Measurements from ENCODE around the gene ARL14.
"Not testable (repeated sequence)": the region's sequence is repeated elsewhere in the genome, so short reads cannot be mapped to it uniquely, and the experiment has no call there.

ARL14 gene

DNA sequence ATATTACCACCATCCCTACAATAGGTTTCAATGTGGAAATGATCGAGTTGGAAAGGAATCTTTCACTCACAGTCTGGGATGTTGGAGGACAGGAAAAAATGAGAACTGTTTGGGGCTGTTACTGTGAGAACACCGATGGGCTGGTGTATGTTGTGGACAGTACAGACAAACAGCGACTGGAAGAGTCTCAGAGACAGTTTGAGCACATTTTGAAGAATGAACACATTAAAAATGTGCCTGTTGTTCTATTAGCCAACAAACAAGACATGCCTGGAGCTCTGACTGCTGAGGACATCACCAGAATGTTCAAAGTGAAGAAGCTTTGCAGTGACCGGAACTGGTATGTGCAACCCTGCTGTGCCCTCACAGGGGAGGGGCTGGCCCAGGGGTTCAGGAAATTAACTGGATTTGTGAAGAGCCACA is 510 bp downstream of the ARL14 start:
- no peak for DNase-seq (ENCODE audit: low read depth)

DNA sequence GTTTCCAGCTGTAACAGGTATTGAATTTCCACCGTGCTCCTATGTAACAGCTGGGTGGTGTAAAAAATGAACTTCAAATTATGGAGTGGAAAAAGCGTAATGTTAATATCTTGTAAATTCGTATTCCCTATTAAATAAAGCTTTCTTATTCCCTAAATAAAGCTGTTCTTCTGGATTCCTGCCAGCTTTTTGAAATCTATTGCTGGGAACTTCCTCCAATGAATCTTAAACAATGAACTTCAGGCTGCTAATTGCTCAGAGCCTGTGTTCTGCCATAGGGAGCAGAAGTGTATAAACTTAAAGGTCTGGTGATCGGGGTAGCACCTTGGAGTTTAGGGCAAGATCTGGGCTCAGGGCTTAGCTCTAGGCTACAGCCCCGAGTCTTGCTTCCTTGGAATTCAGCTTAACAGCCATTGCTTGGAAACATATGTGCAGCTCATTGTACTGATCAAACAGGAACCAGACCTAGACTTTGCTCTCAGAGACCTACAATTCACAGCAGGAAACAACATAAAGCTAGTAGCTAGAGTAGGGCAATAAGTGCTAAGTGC is 1.4 kb downstream of the ARL14 start:
- no peak for DNase-seq (ENCODE audit: low read depth)

DNA sequence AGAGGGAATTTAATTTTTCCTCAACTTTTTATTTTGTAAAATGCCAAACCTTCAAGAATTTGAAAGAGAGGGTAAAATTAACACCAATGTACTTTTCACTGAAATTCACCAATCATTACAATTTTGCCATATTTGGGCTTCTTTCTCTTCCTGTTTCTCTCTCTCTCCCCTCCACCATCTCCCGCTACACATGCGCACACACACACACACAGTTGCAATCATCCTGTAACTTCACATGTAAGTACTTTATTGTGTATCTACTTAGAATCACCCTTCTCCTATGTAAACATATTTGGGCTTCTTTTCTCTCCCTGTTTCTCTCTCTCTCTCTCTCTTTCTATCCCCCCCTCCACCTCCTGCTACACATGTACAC is 7.4 kb downstream of the ARL14 start:
- no peak for DNase-seq (ENCODE audit: low read depth)

DNA sequence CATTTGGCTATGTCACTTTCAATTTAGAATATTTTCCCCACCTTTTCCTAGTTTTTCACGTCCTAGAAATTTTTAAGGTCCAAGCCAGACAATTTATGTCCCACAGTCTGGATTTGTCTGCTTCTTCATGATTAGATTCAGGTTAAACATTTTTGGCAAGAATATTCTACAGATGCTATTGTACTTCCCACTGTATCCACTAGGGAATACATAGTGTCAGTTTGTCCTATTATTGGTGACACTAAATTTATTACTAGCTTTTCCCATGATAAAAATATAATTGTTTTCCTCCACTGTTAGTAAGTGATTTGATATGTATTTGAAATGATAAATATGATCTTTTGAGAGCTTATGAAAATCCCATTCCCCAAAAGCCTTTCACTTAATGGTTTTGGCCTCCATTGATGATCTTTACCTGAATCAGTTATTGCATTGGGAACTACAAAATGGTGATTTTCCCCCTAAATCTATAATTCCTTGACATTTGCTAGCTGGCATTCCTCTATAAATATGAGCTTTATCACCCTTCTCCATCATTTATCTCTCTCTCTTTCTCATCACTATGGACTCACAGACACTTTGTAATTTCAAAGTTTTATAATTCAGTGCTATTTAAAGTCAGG is 8.3 kb downstream of the ARL14 start:
- DNase-seq (ENCODE audit: low read depth) = no peak

DNA sequence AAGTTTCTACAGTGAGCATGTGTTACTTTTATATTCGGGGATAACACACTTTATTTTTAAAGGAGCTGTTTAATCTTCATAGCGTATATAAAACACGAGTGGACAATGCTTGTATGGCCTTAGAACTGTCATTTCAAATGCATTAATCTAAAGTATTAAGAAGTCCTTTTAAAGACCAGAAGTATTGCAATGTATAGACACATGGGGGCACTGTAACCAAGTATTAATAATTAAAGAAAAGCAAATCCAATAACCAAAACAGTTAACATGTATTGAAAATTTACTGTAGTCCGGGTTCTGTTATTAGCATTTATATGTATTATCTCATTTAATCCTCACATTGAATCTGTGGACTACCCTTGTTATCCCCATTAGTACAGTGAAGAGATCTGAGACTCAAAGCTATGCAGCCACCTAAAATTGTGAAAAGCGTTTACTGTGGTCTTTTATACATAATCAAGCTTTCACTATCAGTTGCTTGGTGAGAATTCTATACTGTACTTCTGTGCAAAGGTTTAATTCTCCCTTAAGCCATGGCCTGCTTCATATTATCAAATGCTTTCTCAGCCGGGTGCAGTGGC is 10.1 kb downstream of the ARL14 start:
- no peak for DNase-seq (ENCODE audit: low read depth)

DNA sequence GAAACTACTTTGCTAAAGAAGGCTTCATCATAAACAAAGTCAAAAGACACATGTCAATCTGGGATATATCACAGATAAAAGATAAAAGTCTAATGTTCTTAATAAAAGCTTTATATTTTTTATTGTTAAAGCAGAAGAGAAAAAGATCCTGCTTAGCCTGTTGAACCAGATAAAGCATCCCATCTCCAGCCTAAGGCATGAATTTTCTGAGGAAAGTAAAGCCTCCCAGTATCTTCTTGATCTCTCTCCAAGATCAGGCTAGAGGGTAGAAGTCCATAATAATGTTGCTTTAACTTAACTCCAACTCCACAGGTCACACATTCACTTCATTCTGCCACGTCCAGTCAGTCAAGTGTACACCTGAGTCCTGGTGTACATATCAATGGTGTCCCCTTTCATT is 14.2 kb downstream of the ARL14 start:
- DNase-seq (ENCODE audit: low read depth) = no peak

DNA sequence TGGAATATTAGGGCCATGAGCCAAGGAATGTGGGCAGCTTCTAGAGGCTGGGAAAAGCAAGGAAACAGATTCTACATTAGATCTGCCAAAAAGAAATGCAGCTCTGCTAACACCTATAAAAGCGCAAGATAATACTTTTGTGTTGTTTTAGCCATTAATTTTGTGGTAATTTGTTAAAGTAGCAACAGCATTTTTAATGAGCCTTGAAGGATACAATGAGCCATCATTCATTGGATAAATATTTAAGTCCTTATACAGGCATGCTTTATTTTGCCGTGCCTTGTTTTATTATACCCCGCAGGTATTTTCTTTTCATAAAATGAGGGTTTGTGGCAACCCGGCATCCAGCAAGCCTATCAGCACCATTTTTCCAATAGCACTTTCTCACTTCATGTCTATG is 15.0 kb downstream of the ARL14 start:
- no peak for DNase-seq (ENCODE audit: low read depth)

DNA sequence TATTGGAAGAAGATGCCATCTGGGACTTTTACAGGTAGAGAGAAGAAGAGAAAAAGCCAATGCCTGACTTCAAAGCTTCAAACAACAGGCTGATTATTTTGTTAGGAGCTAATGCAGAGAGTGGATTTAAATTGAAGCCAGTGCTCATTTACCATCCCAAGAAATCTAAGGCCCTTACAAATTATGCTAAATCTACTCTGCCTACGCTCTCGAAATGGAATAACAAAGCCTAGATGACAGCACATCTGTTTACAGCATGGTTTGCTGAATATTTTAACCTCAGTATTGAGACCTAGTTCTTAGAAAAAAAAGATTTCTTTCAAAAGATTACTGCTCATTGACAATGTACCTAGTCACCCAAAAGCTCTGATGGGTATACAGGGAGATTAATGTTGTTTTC is 16.2 kb downstream of the ARL14 start:
- no peak for DNase-seq (ENCODE audit: low read depth)

DNA sequence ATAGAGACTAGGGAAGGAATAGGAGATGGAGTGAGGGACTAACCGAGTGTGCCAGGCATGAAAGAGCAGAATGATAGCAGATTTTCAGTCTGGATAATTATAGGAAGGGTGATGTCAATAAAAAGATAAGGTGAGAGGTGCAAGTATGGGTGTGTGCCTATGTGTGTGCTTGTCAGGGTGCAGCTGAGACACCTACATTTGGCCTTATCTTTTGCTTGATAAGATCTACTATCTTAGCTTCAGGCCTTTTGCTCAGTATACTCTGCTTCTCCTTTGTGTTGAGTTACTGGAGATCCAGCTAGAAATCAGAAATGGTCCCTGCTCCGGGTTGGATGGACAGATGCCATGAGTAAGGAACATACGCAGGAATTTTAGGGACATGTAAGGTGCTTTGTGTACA is 17.4 kb downstream of the ARL14 start:
- no peak for DNase-seq (ENCODE audit: low read depth)

DNA sequence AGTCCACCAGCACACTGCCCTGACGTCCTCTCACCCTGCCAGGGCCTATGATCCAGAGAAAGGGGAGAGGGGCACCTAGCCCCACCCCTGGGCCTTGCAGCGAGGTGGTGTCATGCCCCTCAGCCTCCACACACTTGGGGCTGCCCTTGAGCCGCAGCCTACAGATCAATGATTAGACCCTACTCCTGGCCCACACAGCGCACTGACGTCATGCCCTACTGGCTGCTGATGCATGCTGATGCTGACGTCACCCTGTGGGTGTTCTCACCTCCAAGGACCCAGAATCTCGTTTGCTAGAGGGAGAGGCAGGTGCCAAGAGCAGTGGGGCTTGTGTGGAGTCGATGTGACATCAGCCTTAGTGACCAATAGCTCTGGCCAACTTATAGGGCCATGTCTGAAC is 18.0 kb downstream of the ARL14 start:
- no peak for DNase-seq (ENCODE audit: low read depth)

DNA sequence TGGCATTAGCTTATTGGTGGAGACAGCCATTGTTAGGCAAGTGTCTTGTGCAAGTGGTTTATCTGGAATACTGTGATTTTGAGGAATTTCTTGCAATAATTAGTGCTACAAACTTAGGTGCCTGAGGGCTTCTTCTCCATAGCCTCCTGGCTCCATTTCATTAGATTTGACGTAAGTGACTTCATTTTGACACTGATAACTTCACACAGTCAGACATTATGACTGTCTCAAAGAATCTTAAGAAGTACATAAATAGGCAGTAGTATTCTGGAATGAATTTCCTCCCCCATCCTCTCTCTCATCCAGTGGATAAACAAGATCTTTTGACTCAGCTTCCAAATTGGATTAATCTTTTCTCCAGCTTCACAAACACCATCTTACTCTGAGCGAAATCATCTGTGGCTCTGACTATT is 19.0 kb downstream of the ARL14 start:
- DNase-seq (ENCODE audit: low read depth) = no peak

DNA sequence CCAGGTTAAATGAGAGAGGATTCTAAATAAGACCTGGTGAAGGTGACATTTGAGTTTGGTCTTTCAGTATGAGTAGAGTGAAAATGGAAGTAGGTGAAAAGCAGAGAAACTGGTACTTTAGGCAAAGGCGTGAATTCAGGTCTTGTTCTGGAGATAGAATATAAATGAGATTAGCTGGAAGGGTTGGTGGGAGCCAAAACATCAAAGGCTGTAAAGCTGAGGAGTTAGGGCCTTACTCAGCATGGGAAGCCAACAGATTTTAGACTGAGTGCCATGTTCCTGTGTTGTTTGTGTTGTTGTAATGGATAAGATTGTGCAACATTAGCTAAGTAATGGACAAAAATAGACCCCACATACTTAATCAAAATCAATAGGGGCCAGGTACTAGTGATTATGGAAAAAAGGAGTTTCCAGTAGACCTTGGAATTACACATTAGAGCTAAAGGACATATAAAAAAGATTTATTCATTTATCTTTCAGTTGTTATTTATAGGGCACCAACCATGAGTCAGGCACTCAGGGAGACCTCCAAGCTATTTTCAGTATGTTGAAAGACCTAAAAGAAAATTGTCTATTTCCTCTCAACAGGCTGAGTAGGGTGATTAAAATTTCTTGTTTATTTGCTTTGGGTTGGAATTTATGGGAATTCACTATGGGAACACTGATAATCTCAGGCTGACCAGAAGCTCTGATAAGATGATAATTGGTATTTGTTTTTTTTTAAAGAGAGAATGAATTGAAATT is 20.8 kb downstream of the ARL14 start:
- no peak for DNase-seq (ENCODE audit: low read depth)

DNA sequence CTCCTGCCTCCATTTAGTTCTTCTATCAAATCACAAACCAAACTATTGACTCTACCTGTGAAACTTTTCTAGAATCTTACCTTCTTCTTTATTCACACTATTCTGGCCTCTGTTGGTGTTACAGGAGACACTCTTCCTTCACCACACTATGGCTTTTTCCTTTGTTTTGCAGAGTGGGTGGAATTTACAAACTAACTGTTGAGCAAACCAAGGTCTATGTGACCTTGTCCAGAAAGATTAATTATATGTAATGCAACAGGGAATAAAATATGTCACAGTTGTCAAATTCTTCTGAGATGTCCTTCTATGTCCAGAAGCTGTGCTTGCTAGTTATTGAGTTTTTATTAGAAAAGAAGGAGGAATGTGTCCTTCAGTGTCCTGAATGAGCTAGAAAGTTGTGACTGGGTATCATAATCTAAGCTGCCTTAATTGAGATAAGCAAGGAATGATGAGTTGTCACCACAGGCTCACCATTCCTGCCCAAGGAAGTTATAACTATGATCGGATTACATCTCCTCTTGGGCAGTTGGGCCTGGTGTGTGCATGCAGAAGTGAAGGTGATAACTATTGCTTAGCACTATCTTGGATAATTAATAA is 21.7 kb downstream of the ARL14 start:
- no peak for DNase-seq (ENCODE audit: low read depth)

DNA sequence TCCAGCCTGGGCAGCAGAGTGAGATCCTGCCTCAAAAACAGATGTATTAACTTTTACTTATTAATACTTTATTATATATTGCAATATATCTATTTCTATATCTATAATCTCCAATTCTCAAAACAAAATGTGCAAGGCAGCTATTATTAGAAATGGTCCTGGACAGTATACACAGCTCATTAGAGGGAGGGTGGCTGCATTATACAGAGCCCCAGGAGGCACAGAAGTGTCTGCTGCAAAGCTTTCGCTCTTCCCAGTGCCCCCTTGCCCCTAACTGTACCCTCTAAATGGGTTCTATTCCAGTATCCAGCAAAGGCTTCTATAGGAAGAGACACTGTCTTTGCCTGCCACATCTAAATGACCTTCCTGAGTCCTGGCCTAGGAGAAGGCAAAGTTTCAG is 24.5 kb downstream of the ARL14 start:
- no peak for DNase-seq (ENCODE audit: low read depth)

DNA sequence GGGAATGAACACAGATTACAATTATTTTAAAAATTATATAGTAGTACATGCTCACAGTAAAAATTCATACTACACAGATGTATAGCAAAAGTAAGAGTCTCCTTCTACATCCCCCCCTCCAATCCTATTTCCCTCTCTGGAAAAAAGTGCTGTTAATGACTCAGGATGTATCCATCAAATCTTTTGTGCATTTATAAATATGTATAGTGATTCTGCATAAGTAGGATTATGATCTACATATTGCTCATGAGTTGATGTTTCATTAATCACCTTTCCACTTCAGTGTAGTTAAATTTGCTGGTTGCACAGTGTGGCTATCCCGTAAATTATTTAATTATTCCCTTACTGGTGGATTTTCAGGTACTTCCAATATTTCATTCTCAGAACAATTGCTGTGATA is 25.3 kb downstream of the ARL14 start:
- no peak for DNase-seq (ENCODE audit: low read depth)

DNA sequence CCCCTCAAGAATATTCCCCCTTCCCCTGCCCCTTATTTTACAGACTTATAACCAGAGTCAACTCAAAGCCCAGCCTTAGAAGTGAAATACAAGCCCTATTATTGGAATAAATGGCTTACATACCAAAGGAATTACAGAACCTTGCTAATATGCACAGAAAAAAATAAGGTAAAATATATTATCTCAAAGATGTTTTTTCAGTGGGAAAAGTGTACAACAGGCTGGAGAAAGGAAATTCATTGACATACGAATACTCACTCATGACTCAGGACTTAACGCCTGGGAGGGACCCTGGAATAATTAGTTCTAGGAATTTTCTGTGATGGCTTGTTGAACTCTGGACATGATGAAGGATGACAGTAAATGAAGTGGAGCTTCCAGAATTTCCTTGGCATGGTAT is 27.0 kb downstream of the ARL14 start:
- DNase-seq (ENCODE audit: low read depth) = no peak

DNA sequence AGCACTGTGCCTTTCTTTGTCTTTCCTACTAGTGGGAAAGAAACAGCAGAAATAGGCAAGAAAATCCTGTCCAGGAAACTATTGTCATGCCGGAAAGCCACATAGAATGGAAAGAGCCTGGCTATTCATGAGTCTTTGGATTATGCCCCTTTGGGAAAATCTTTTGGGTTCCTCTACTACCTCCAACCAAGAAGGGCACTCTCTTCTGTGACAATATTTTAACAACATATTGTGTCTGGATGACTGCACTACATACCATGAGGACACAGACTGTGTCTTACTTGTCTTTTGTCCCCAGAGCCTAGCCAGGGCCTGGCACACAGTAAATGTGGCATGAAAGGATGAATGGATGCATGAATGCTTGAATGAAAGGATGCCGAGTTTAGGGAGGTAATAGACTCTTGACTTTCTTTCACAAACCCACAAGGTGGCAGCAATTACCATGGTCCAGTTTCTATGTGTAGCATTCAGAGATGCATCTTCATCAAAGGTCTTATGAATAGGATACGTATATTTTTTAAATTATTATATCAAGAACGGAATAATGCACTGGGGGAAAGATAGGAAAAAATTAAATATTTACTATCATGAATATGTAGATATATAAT is 30.3 kb downstream of the ARL14 start:
- DNase-seq (ENCODE audit: low read depth) = peak; percentile 2

DNA sequence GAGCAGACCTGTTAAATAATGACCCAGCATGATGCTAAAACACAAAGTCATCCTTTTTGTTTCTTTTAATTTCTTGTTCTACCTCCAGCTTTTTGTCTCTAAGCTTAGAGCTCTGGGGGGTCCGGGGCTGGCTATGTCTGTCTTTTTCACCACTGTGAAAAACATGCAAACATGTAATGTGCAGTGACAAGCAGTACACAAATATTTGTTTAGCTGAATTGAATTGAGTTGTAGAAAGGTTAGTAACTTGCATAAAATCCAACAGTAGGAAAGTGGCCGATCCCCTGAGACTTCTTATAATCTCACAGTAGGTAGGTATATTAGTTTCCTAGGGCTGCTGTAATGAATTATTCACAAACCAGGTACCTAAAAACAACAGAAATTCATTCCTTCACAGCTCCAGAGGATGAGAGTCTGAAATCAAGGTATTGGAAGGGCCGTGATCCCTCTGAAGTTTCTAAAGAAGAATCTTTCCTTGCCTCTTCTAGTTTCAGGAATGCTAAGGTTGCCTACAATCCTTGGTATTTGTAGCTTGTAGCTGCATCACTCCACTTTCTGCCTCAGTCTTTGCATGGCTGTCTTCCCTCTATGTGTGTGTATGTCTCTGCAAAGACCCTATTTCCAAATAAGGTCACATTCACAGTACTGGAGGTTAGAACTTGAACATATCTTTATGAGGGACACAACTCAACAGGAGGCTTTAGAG is 32.7 kb downstream of the ARL14 start:
- DNase-seq (ENCODE audit: low read depth) = no peak

DNA sequence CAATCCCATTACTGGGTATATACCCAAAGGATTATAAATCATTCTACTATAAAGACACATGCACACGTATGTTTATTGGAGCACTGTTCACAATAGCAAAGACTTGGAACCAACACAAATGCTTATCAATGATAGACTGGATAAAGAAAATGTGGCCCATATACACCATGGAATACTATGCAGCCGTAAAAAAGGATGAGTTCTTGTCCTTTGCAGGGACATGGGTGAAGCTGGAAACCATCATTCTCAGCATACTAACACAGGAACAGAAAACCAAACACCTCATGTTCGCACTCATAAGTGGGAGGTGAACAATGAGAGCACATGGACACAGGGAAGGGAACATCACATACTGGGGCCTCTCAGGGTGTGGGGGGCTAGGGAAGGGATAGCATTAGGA is 36.2 kb downstream of the ARL14 start:
- DNase-seq (ENCODE audit: low read depth) = not testable (repeated sequence)

DNA sequence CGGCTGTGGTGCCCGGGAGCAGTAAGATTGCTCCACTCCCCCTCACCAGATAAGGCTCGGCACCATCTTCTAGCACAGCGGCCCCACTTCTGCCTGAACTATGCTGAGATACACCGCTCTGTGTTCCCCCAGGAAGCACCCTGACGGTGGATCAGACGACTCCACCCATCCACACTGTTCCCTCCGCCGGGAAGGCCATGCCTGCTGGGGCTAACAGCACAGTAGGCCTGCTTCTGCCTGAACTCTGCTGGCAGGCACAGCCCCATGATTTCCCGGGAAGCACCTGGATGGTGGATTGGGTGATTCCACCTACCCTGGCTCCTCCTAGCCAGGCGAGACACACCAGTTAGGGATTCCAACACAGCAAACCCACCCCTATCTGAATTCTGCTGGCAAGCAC is 42.8 kb downstream of the ARL14 start:
- no peak for DNase-seq (ENCODE audit: low read depth)

DNA sequence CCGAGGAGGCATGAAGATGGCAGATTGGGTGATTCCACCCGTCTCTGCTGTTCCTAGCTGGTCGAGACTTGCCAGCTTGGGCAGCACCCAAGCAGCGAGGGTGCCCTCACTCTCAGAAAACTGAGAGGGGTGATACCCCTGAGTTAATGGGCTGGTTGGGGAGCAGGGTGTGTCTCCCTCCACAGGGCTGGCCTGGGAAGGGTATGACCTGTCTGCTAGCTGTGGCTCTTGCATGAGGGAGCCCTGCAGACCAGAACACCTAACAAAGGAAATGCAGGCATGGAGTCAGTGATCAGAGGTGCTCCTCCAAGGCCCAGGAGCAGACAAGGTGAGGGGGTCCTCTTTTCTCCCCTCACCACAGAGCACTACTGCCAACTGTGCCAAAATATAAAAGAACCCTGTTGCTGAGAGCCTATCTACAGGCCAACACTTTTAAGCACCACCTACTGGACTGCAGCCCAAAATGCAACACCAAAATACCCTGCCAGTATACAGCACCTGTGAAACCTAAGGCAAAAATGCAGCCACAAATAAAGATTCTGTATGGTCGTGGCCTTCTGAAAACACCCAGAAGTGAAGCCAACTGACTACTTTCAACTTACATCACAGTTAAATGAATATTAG is 43.3 kb downstream of the ARL14 start:
- DNase-seq (ENCODE audit: low read depth) = no peak

DNA sequence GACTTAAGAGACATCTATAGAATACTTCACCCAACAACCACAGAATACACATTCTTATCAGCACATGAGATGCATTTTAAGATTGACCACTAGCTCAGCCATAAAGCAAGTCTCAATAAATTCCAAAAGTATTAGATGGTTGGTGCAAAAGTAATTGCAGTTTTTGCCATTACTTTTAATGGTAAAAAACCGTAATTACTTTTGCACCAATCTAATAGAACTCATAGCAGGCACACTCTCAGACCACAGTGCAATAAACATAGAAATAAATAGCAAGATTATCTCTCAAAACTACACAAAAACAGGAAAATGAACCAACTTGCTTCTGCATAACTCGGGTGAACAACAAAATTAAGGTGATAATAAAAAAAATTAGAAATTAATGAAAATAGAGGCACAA is 45.4 kb downstream of the ARL14 start:
- no peak for DNase-seq (ENCODE audit: low read depth)

Data from stimulated activated CD8-positive, alpha-beta memory T cell treated with anti-CD3 and anti-CD28 coated beads, Interleukin-12 subunit alpha, Interleukin-12 subunit beta, amount 100 ng/mL, for 1 hour (primary cell).